Duodenal mucosa (tissue), 2 donors: ENCODE data around the gene FCER1G.
"Not testable (repeated sequence)": the region's sequence is repeated elsewhere in the genome, so short reads cannot be mapped to it uniquely, and the experiment has no call there.

Experiments
- H3K27ac ChIP-seq: one replicate; pipeline ENCODE4 v1.7.0; 2013; ENCODE audit warnings: low read depth, low read length
- H3K27me3 ChIP-seq, 2 donors: one replicate each; pipeline ENCODE4 v1.7.0; 2013; ENCODE audit warnings: low read length in 2 of 2, control low read depth in 1 of 2; ENCODE audit not compliant: insufficient read depth in 2 of 2, control insufficient read depth in 1 of 2
- H3K36me3 ChIP-seq, 2 donors: one replicate each; pipeline ENCODE4 v1.7.0; 2013; ENCODE audit warnings: low read length in 2 of 2, control low read depth in 1 of 2; ENCODE audit not compliant: insufficient read depth in 2 of 2, control insufficient read depth in 1 of 2
- H3K4me1 ChIP-seq, 2 donors: one replicate each; pipeline ENCODE4 v1.7.0; 2013; ENCODE audit warnings: low read length in 2 of 2, control low read depth in 1 of 2; ENCODE audit not compliant: insufficient read depth in 2 of 2, control insufficient read depth in 1 of 2
- H3K4me3 ChIP-seq, 2 donors: one replicate each; pipeline ENCODE4 v1.7.0; 2013; ENCODE audit warnings: low read length in 2 of 2, low read depth in 1 of 2
- H3K9ac ChIP-seq, 2 donors: one replicate each; pipeline ENCODE4 v1.7.0; 2013; ENCODE audit warnings: low read length in 2 of 2, low read depth in 1 of 2
- H3K9me3 ChIP-seq, 2 donors: one replicate each; pipeline ENCODE4 v1.7.0; 2013; ENCODE audit warnings: low read length in 2 of 2, control low read depth in 1 of 2; ENCODE audit not compliant: control insufficient read depth in 1 of 2

FCER1G gene

DNA sequence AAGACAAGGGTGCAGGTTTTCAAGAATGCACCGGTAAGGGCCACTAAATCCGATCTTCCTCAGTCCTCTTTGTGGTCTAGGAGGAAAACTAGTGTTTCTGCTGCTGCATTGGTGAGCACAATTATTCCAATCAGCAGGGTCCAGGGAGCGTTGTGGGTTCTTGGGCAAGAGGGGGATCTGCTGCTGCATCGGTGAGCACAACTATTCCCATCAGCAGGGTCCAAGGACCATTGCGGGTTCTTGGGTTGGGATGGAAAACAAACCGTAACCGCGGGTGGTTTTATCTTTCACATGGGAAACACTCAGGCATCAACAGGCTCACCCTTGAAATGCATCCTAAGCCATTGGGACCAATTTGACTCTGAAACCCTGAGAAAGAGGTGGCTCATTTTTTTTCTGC is 36.5 kb downstream of the FCER1G start:
- H3K9me3 ChIP-seq, result no peaks in the 10 kb centered on the region
- no peaks in the 10 kb centered on the region for H3K4me1 ChIP-seq
- no peaks in the 10 kb centered on the region for H3K27me3 ChIP-seq
- no peak overlapping the region for H3K27ac ChIP-seq
- H3K9ac ChIP-seq, result no peak overlapping the region
- H3K4me3 ChIP-seq, result no peak overlapping the region
- H3K36me3 ChIP-seq, result no peaks in the 10 kb centered on the region

DNA sequence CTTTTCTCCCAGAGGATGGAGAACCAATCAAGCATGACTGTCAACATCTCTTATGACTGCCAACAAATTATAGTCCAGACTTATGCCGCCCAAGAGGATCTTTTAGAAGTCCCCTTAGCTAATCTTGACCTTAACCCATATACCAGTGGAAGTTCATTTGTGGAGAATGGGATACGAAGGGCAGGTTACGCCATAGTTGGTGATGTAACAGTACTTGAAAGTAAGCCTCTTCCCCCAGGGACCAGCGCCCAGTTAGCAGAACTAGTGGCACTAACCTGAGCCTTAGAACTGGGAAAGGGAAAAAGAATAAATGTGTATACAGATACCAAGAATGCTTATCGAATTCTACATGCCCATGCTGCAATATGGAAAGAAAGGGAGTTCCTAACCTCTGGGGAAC is 40.2 kb downstream of the FCER1G start:
- not testable (repeated sequence) for H3K4me1 ChIP-seq, H3K27ac ChIP-seq, H3K4me3 ChIP-seq, H3K9me3 ChIP-seq, H3K9ac ChIP-seq, H3K36me3 ChIP-seq
- H3K27me3 ChIP-seq, result peaks cover 10 to 21% of the 10 kb centered on the region in 2 donors

DNA sequence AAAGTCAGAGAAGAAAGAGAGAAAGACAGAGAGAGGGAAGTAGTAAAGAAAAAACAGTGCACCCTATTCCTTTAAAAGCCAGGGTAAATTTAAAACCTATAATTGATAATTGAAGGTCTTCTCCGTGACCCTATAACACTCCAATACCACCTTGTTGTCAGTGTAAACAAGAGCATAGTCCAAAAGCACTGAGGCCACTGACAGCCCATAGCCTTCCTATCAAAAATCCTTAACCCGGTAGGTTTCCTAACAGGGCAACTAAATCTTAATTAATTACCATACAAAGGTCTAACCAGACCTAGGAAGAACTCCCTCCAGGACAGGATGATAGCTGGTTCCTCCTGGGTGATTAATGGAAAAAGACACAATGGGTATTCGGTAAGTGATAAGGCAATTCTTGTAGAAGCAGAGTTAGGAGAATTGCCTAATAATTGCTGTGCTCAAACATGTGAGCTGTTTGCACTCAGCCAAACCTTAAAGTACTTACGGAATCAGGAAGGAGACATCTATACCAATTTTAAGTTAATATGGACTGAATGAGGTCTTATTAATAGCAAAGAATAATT is 40.9 kb downstream of the FCER1G start:
- not testable (repeated sequence) for H3K27ac ChIP-seq, H3K9me3 ChIP-seq, H3K4me1 ChIP-seq, H3K9ac ChIP-seq, H3K36me3 ChIP-seq, H3K4me3 ChIP-seq
- H3K27me3 ChIP-seq, result peaks cover 13 to 22% of the 10 kb centered on the region in 2 donors

DNA sequence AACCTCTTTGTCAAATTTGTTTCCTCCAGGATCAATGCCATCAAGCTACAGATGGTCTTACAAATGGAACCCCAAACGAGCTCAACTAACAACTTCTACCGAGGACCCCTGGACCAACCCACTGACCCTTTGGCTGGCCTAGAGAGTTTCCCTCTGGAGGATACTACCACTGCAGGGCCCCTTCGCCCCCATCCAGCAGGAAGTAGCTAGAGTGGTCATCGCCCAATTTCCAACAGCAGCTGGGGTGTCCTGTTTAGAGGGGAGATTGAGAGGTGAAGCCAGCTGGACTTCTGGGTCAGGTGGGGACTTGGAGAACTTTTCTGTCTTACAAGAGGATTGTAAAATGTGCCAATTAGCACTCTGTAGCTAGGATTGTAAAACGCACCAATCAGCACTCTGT is 42.0 kb downstream of the FCER1G start:
- not testable (repeated sequence) for H3K9ac ChIP-seq, H3K27ac ChIP-seq, H3K4me3 ChIP-seq, H3K36me3 ChIP-seq, H3K9me3 ChIP-seq
- H3K4me1 ChIP-seq, result peaks cover 11 to 17% of the 10 kb centered on the region in 2 donors
- H3K27me3 ChIP-seq, result peaks cover 13 to 26% of the 10 kb centered on the region in 2 donors

DNA sequence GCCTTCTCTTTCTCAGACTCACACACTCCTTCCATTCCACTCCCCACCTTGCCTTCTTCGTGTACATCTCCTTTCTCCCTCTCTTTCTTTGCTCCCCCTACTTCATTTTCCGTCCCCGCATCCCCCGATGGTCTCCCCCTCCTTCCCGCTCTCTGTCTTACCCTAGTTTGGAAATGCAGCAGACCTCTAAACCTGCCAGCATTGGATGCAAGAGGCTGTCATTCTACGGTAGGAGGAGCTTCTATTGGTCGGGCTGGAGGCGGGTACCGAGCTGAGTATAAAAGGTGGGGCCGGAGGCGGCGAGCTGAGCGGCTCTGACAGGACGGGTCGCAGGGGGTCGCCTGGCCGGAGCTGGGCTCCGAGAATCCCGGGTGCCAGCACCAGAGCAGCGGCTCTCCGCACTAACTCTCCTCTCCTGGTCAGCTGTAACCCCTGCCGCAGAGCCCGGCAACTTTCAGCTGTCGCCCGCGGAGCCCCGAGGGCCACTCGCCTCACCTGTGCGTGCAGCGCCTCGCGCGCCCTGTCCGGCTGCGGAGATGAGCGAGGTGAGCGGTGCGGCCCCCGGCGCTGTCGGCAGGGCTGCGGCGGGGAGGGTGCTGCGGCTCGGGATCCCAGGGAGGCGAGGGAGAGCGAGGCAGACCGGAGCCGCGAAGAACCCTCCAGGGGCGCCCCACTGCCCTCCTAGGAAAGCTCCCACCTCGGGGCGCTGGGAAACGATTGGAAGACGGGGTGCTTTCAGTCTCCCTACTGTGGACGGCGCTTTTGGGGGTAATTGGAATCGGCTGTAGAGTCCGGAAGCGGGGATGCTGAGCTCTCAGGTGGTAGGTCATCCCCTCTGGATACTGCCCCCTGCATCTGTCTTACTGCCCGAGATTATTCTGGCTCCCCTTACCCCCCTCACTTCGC is 43.6 kb downstream of the FCER1G start, which contains the start of gene PCP4L1:
TSS of gene PCP4L1 (plus strand) at position 307 of the 906 bp plus-strand sequence. CDS start at position 537, 230 bp downstream.
- Histone ChIP-seq H3K4me3 (peak within 1 kb of the TSS; percentile 62 to 63), H3K4me1 (peaks cover 11 to 17% of the 10 kb centered on the region in 2 donors), H3K27me3 (peaks cover 13 to 26% of the 10 kb centered on the region in 2 donors), H3K36me3 (no peaks in the 10 kb centered on the region), H3K27ac (no peak within 1 kb of the TSS), H3K9me3 (peaks cover 0 to 3% of the 10 kb centered on the region in 2 donors), H3K9ac (no peak within 1 kb of the TSS)

DNA sequence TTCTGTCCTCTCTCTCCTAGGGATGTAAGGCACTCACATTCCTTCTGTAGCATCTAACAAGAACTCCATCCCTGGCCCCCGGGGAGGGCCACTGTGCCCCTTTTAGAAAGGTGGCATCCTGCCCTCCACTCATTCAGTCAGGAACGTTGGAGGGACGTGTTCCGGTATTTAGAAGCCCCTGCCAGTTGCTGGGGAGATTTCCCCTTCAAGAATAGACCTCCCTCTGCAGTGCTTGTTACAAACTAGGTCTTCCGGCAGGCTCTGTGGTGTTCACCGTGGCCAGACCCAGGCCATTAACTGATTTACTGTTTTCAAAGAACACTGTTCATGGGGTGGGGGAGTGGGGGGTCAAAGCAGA is 44.2 kb downstream of the FCER1G start:
- Histone ChIP-seq H3K27ac (no peak overlapping the region), H3K4me1 (peaks cover 11 to 17% of the 10 kb centered on the region in 2 donors), H3K4me3 (peak overlapping the region in 1 of 2 donors; percentile 63), H3K27me3 (peaks cover 13 to 26% of the 10 kb centered on the region in 2 donors), H3K9ac (no peak overlapping the region), H3K36me3 (no peaks in the 10 kb centered on the region), H3K9me3 (peaks cover 0 to 3% of the 10 kb centered on the region in 2 donors)

DNA sequence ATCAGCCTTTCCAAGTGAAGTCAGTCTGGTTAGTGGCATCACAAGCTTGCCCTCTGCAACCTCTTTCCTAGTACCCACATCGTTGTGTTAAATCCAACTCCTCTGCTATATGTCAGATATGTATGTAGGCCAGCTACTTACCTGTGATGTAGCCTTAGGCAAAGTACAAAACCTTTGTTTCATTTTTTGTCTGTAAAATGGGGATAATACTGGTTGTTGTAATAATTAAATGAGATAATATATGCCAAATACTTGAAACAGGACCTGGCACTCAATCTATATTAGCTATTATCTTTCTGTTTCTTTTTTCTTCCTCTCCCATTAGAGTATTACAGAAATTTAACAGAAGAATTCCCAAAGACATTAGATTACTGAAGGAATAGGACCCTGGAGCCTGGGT is 44.7 kb downstream of the FCER1G start:
- Histone ChIP-seq H3K36me3 (no peaks in the 10 kb centered on the region), H3K4me3 (no peak overlapping the region), H3K9ac (no peak overlapping the region), H3K9me3 (peaks cover 0 to 3% of the 10 kb centered on the region in 2 donors), H3K27ac (no peak overlapping the region), H3K4me1 (peaks cover 11 to 17% of the 10 kb centered on the region in 2 donors), H3K27me3 (peaks cover 13 to 26% of the 10 kb centered on the region in 2 donors)

DNA sequence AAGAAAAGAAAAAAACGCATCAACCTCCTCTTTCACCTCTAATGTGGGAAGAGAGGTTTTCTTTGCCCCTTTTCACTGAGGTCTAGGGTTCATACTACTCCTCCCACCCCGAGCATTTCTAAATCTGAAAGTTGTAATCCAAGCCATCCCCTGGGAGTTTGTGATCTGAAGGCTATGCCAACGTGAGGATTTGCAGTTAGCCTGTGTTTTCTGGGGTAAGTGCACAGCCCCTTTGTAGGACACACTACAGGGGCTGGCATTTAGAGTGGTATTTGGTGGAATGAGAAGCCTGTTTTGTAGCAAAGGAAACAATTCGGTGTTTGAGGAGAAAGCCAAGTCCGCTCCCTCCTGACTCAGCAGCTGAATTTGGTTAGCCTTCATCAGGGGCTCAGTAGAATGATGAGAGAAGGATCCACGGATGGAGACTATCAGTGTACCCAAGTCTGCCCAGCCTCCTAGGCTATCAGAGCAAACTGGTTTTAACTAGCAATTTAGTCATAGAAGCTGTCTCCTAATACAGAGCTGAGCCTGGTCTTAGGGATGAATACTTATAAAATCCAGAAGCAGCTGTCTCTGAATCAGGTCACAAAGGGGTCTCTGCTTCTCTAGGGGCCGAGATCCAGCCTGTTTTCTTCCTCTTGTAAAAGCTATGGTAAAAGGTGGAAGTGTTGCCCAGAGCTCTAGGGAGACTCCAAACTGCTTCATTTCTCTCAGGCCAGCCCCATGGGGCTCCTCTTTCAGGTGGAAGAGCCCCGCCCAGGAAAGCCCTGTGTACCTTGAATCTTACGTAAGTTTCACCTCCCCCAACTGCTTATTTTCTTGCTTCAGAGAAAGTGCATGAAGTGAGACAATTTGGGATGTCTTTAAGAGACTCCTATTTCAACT is 45.5 kb downstream of the FCER1G start:
- Histone ChIP-seq H3K4me3 (no peak overlapping the region), H3K4me1 (peaks cover 11 to 17% of the 10 kb centered on the region in 2 donors), H3K36me3 (no peaks in the 10 kb centered on the region), H3K27ac (no peak overlapping the region), H3K27me3 (peaks cover 13 to 26% of the 10 kb centered on the region in 2 donors), H3K9me3 (peaks cover 0 to 3% of the 10 kb centered on the region in 2 donors), H3K9ac (no peak overlapping the region)

DNA sequence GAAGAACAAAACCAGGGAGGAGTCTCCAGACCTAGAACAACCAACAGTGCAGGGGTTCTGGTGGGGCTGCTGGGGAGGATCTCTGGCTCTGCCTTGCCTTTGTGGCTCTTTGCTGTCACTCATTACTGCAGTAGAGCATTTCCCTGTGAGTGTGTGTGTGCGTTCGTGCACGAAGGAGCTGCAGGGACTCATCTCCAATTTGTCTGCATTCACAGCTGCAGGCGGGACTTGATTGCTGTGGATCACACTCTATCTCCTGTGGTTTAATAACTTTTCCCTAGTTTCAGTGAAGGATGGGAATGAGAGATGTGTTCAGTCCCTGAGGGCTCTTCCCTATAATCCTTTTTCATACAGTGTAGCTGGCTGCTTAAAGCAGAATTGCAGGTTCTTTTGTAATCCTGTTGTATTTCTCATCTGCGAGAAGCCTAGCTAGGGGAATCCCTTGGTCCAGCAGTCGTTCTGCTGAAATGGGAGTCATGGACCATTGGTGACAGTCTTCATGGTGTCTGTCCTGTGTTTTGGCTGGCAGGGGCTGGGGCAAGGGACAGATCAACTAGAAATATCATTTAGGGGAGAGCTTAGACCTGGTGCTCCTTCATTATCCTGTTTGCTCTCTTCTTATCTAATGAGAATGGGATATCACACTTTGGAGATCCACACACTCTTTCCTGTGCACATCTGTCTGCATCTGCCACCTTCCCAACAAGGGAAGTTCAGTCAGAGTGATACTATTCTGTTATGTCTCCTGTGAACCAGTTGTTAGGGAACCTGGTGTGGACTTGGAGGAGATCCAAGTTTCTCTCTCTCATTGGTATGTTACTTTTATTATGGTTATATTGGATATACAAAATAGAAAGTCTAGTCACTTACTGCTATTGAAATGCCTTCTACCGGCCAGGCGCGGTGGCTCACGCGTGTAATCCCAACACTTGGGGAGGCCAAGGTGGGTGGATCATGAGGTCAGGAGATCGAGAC is 46.5 kb downstream of the FCER1G start:
- Histone ChIP-seq H3K4me3 (no peak overlapping the region), H3K4me1 (peaks cover 11 to 17% of the 10 kb centered on the region in 2 donors), H3K36me3 (no peaks in the 10 kb centered on the region), H3K9ac (no peak overlapping the region), H3K27ac (no peak overlapping the region), H3K9me3 (peaks cover 0 to 3% of the 10 kb centered on the region in 2 donors), H3K27me3 (peaks cover 13 to 26% of the 10 kb centered on the region in 2 donors)
